ENCODE measurements around the gene SLC44A4.
"Not testable (repeated sequence)": the region's sequence is repeated elsewhere in the genome, so short reads cannot be mapped to it uniquely, and the experiment has no call there.

SLC44A4 gene

DNA sequence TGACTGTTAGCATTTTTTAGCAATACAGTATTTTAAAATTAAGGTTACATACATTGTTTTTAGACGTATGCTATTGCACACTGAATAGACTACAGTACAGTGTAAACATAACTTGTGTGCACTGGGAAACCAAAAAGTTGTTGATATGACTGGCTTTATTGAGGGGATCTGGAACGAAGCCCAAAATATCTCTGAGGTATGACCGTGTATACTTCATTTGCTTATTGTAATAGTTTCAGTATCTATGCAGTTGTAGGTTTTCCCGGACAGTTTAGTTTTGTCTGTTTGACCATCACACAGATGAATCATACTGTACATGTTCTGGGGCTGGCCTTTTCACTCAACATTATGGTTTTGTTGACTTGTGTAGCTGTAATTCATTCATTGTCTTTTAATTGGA is 30.0 kb upstream of the SLC44A4 start:
- TF ChIP-seq FOXA1 (IDR thresholded peaks at IDR 0.05) (no peak), ARNT (IDR thresholded peaks at IDR 0.05) (no peak), FOXM1 (IDR thresholded peaks at IDR 0.05; ENCODE audit: borderline replicate concordance) (no peak), SP1 (IDR thresholded peaks at IDR 0.05) (no peak), CTBP1 (IDR thresholded peaks at IDR 0.05; ENCODE audit: borderline replicate concordance) (no peak), SUZ12 (IDR thresholded peaks at IDR 0.05) (no peak), L3MBTL2 (conservative IDR thresholded peaks at IDR 0.05) (no peak), LEF1 (IDR thresholded peaks at IDR 0.05; ENCODE audit: borderline replicate concordance) (no peak), BHLHE40 (IDR thresholded peaks at IDR 0.05; ENCODE audit: borderline replicate concordance) (no peak), HDGF (IDR thresholded peaks at IDR 0.05; ENCODE audit: borderline replicate concordance) (no peak)
- POLR2A ChIA-PET: interaction anchor here (2.5 kb wide), 1 partner anchor 46 kb away, joined by 7 read pairs; the partner anchor contains the start of gene NEU1
- CTCF ChIA-PET: no interaction called here
- DNase-seq (ENCODE audit: extremely low spot score): no peak

GRCh38 chr6:31908255-31908654 is 29.5 kb upstream of the SLC44A4 start:
- CTCF ChIA-PET; DNase-seq (ENCODE audit: extremely low spot score): not testable (repeated sequence)
- POLR2A ChIA-PET: interaction anchor here (2.5 kb wide), 1 partner anchor 45 kb away, joined by 7 read pairs; the partner anchor contains the start of gene NEU1

- no peak for DNase-seq (ENCODE audit: extremely low spot score)
- ChIA-PET CTCF (interaction anchor here (0.6 to 0.9 kb wide), 3 partner anchors 9 to 183 kb away, joined by 3 read pairs; no protein-coding TSS in a partner anchor), POLR2A (interaction anchor here (1.1 to 2.5 kb wide), 2 partner anchors 45 to 65 kb away, joined by 6 to 7 read pairs; partner anchors contain the start of genes DXO and NEU1)
- TF ChIP-seq HDGF (IDR thresholded peaks at IDR 0.05; ENCODE audit: borderline replicate concordance) (no peak), ZNF384 (IDR thresholded peaks at IDR 0.05) (peak; percentile 70; the same call in 1 of the 2 replicates), FOXA1 (IDR thresholded peaks at IDR 0.05) (no peak), LEF1 (IDR thresholded peaks at IDR 0.05; ENCODE audit: borderline replicate concordance) (no peak), ARNT (IDR thresholded peaks at IDR 0.05) (no peak), L3MBTL2 (conservative IDR thresholded peaks at IDR 0.05) (no peak)
- TF ChIP-seq, protein P1, sequence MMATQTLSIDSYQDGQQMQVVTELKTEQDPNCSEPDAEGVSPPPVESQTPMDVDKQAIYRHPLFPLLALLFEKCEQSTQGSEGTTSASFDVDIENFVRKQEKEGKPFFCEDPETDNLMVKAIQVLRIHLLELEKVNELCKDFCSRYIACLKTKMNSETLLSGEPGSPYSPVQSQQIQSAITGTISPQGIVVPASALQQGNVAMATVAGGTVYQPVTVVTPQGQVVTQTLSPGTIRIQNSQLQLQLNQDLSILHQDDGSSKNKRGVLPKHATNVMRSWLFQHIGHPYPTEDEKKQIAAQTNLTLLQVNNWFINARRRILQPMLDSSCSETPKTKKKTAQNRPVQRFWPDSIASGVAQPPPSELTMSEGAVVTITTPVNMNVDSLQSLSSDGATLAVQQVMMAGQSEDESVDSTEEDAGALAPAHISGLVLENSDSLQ (IDR thresholded peaks at IDR 0.05): no peak
Measured at GRCh38 chr6:31907158-31907813, 28.5 kb upstream of the SLC44A4 start.

GRCh38 chr6:31906727-31907126 is 27.9 kb upstream of the SLC44A4 start:
- ChIA-PET POLR2A (interaction anchor here (1.1 kb wide), 1 partner anchor 65 kb away, joined by 6 read pairs; the partner anchor contains the start of gene DXO), CTCF (interaction anchor here (0.9 kb wide), 1 partner anchor 137 kb away, joined by 3 read pairs; no protein-coding TSS in a partner anchor)
- DNase-seq (ENCODE audit: extremely low spot score): not testable (repeated sequence)

DNA sequence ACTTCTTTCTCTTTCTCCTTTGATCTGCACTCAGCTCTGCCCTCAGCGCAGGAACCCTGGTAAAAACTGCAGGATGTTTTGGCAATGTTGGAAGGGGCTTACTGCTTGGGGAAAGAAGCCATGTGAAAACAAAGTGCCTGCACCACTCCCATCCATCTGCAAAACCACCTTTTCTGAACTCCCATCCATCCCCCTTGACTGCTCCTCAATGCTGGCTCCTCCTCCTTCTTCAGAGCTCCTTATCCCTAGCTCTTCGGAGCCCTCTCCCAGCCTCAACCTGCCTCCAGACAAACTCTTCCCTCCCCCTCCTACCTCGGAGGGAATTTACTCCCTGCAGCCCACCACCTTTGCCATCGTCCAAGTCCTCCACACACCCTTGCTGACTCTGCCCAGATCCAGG is 27.3 kb upstream of the SLC44A4 start:
- ChIA-PET POLR2A (interaction anchor here (1.2 kb wide), 1 partner anchor 245 kb away, joined by 3 read pairs; the partner anchor contains the start of gene C6orf47), CTCF (no interaction called here)
- DNase-seq (ENCODE audit: extremely low spot score): no peak
- TF ChIP-seq, protein P1 (IDR thresholded peaks at IDR 0.05): no peak
- no peak for TF ChIP-seq L3MBTL2 (conservative IDR thresholded peaks at IDR 0.05)
- TF ChIP-seq ARNT (IDR thresholded peaks at IDR 0.05): no peak
- TF ChIP-seq SP1 (IDR thresholded peaks at IDR 0.05): no peak
- TF ChIP-seq TARDBP (IDR thresholded peaks at IDR 0.05): no peak
- TF ChIP-seq HDGF (IDR thresholded peaks at IDR 0.05; ENCODE audit: borderline replicate concordance): no peak
- TF ChIP-seq FOXA1 (IDR thresholded peaks at IDR 0.05): no peak
- TF ChIP-seq BHLHE40 (IDR thresholded peaks at IDR 0.05; ENCODE audit: borderline replicate concordance): no peak
- TF ChIP-seq SUZ12 (IDR thresholded peaks at IDR 0.05): no peak
- TF ChIP-seq FOXK2 (IDR thresholded peaks at IDR 0.05): no peak
- TF ChIP-seq NFRKB (IDR thresholded peaks at IDR 0.05): no peak
- no peak for TF ChIP-seq FOXM1 (IDR thresholded peaks at IDR 0.05; ENCODE audit: borderline replicate concordance)
- no peak for TF ChIP-seq ZNF384 (IDR thresholded peaks at IDR 0.05)
- no peak for TF ChIP-seq LEF1 (IDR thresholded peaks at IDR 0.05; ENCODE audit: borderline replicate concordance)
- TF ChIP-seq CTBP1 (IDR thresholded peaks at IDR 0.05; ENCODE audit: borderline replicate concordance): no peak
- no peak for TF ChIP-seq ELF4 (IDR thresholded peaks at IDR 0.05)

DNA sequence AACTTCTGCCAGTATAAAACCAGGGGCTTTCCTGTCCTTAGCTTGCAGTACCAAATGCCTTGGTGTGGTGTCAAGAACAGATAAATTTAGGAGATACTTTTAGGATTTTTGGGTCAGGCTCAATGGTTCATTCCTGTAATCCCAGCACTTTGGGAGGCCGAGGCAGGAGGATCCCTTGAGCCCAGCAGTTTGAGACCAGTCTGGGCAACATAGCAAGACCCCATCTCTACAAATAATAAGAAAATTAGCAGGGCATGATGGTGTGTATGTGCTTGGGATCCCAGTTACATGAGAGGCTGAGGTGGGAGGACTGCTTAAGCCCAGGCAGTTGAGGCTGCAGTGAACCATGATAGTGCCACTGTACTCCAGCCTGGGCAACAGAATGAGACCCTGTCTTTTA is 26.2 kb upstream of the SLC44A4 start:
- ChIA-PET POLR2A (interaction anchor here (1.2 to 1.9 kb wide), 2 partner anchors 46 to 244 kb away, joined by 3 to 6 read pairs; partner anchors contain the start of gene C6orf47), CTCF (no interaction called here)
- no peak for TF ChIP-seq ELF4 (IDR thresholded peaks at IDR 0.05)
- TF ChIP-seq L3MBTL2 (conservative IDR thresholded peaks at IDR 0.05): no peak
- no peak for TF ChIP-seq BHLHE40 (IDR thresholded peaks at IDR 0.05; ENCODE audit: borderline replicate concordance)
- no peak for TF ChIP-seq NFRKB (IDR thresholded peaks at IDR 0.05)
- no peak for DNase-seq (ENCODE audit: extremely low spot score)

DNA sequence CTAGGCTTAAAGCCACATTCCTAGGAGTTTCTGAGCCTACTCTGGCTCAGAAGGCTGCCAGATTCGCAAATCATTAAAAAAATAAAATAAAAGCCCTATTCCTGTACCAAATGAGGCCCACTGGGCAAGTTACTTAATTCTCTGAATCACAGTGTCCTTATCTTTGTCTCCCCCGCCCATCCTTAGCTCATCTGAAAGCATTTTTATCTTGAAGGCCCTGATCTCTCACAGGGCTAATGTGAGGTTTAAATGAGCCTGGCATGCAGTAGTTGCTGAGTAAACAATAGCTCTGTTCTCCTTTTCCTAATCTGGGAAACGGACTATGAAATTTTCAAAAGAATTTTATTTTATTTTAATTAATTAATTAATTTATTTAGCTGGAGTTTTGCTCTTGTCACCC is 25.2 kb upstream of the SLC44A4 start:
- TF ChIP-seq LEF1 (IDR thresholded peaks at IDR 0.05; ENCODE audit: borderline replicate concordance) (no peak), FOXM1 (IDR thresholded peaks at IDR 0.05; ENCODE audit: borderline replicate concordance) (no peak), FOXK2 (IDR thresholded peaks at IDR 0.05) (no peak), TARDBP (IDR thresholded peaks at IDR 0.05) (no peak), SUZ12 (IDR thresholded peaks at IDR 0.05) (no peak), ELF4 (IDR thresholded peaks at IDR 0.05) (no peak), ARNT (IDR thresholded peaks at IDR 0.05) (no peak), CTBP1 (IDR thresholded peaks at IDR 0.05; ENCODE audit: borderline replicate concordance) (no peak), BHLHE40 (IDR thresholded peaks at IDR 0.05; ENCODE audit: borderline replicate concordance) (no peak), NFRKB (IDR thresholded peaks at IDR 0.05) (no peak), SP1 (IDR thresholded peaks at IDR 0.05) (no peak), FOXA1 (IDR thresholded peaks at IDR 0.05) (no peak), HDGF (IDR thresholded peaks at IDR 0.05; ENCODE audit: borderline replicate concordance) (no peak), ZNF384 (IDR thresholded peaks at IDR 0.05) (no peak), L3MBTL2 (conservative IDR thresholded peaks at IDR 0.05) (no peak)
- TF ChIP-seq, protein P1 (IDR thresholded peaks at IDR 0.05): no peak
- CTCF ChIA-PET: interaction anchor here (0.9 to 1.2 kb wide), 2 partner anchors 19 to 49 kb away, joined by 3 read pairs; no protein-coding TSS in a partner anchor
- no peak for DNase-seq (ENCODE audit: extremely low spot score)
- POLR2A ChIA-PET: interaction anchor here (1.2 to 1.9 kb wide), 2 partner anchors 47 to 55 kb away, joined by 3 to 6 read pairs; partner anchors contain the start of genes NELFE and SKIC2

Data from HEK293T (cell line).